SIG-M5 (cell line): ENCODE measurements around the gene INPP4A.

ENCODE experiments used
- DNase-seq: peaks from one replicate; lab custom pipeline; 2025; lab: John Stamatoyannopoulos, UW

The INPP4A gene

GRCh38 chr2:98564541-98565132, 120.0 kb downstream of the INPP4A start:
- DNase-seq = no peak

GRCh38 chr2:98565286-98565860, 120.7 kb downstream of the INPP4A start:
- DNase-seq = no peak

- DNase-seq = no peak
Measured at GRCh38 chr2:98565941-98566340, 121.3 kb downstream of the INPP4A start.

GRCh38 chr2:98568161-98568956, 123.7 kb downstream of the INPP4A start:
- no peak for DNase-seq

- DNase-seq = no peak
Measured at GRCh38 chr2:98569197-98569793, 124.6 kb downstream of the INPP4A start.

- DNase-seq = no peak
Measured at GRCh38 chr2:98569915-98570314, 125.3 kb downstream of the INPP4A start.

- DNase-seq = no peak
Measured at GRCh38 chr2:98570356-98570755, 125.7 kb downstream of the INPP4A start.

GRCh38 chr2:98571121-98571701, 126.6 kb downstream of the INPP4A start:
- no peak for DNase-seq

- DNase-seq = no peak
Measured at GRCh38 chr2:98571796-98572195, 127.1 kb downstream of the INPP4A start.

GRCh38 chr2:98572211-98572610, 127.6 kb downstream of the INPP4A start:
- DNase-seq = no peak

GRCh38 chr2:98572676-98573075, 128.0 kb downstream of the INPP4A start:
- no peak for DNase-seq

GRCh38 chr2:98573426-98573825, 128.8 kb downstream of the INPP4A start:
- no peak for DNase-seq

GRCh38 chr2:98576666-98577312, 132.1 kb downstream of the INPP4A start:
- DNase-seq = no peak

- no peak for DNase-seq
Measured at GRCh38 chr2:98577313-98577712, 132.7 kb downstream of the INPP4A start.

GRCh38 chr2:98578231-98578630, 133.6 kb downstream of the INPP4A start:
- no peak for DNase-seq

GRCh38 chr2:98579926-98580325, 135.3 kb downstream of the INPP4A start:
- no peak for DNase-seq

- DNase-seq = no peak
Measured at GRCh38 chr2:98580656-98581284, 136.1 kb downstream of the INPP4A start.

GRCh38 chr2:98582523-98582922, 137.9 kb downstream of the INPP4A start:
- no peak for DNase-seq

- DNase-seq = no peak
Measured at GRCh38 chr2:98583276-98583675, 138.6 kb downstream of the INPP4A start.

GRCh38 chr2:98583816-98584618, 139.4 kb downstream of the INPP4A start:
- no peak for DNase-seq

GRCh38 chr2:98585386-98585785, 140.7 kb downstream of the INPP4A start:
- no peak for DNase-seq
